ENCODE measurements around the gene ALPK1. TPM values are rescaled to one million over a fixed set of nuclear protein-coding genes. Genes with fewer than 3 reads are reported as not detected.

The ALPK1 gene
- total and polyA plus RNA-seq, 2 experiments from 2014 or later: 0.10 to 0.49 TPM

DNA sequence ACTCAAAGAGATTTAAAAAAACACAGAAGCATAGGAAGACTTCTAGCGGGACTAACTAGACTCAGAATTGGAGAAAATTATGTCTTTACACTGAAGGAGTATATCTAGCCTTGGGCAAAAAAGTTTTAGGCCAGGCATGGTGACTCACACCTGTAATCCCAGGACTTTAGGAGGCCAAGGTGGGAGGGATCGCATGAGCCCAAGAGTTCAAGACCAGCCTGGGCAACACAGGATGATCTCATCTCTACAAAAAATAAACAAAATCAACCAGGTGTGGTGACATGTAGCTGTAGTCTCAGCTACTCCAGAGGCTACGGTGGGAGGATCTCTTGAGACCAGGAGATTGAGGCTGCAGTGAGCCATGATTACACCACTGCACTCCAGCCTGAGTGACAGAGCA is 119.3 kb downstream of the ALPK1 start:
- Mint-ChIP-seq H3K27ac (no peak overlapping the region), H3K4me1 (peaks cover 16% of the 10 kb centered on the region), H3K4me3 (no peak overlapping the region), H3K36me3 (ENCODE audit: low read depth) (no peaks in the 10 kb centered on the region), H3K27me3 (ENCODE audit: insufficient read depth, low read depth, poor library complexity) (peaks cover 11% of the 10 kb centered on the region), H3K9me3 (no peaks in the 10 kb centered on the region)
- TF ChIP-seq JUNB (IDR thresholded peaks at IDR 0.05; ENCODE audit: unreplicated experiment): no peak
- TF ChIP-seq POLR2AphosphoS5 (IDR thresholded peaks at IDR 0.05; ENCODE audit: low read depth): no peak
- TF ChIP-seq, protein P1, sequence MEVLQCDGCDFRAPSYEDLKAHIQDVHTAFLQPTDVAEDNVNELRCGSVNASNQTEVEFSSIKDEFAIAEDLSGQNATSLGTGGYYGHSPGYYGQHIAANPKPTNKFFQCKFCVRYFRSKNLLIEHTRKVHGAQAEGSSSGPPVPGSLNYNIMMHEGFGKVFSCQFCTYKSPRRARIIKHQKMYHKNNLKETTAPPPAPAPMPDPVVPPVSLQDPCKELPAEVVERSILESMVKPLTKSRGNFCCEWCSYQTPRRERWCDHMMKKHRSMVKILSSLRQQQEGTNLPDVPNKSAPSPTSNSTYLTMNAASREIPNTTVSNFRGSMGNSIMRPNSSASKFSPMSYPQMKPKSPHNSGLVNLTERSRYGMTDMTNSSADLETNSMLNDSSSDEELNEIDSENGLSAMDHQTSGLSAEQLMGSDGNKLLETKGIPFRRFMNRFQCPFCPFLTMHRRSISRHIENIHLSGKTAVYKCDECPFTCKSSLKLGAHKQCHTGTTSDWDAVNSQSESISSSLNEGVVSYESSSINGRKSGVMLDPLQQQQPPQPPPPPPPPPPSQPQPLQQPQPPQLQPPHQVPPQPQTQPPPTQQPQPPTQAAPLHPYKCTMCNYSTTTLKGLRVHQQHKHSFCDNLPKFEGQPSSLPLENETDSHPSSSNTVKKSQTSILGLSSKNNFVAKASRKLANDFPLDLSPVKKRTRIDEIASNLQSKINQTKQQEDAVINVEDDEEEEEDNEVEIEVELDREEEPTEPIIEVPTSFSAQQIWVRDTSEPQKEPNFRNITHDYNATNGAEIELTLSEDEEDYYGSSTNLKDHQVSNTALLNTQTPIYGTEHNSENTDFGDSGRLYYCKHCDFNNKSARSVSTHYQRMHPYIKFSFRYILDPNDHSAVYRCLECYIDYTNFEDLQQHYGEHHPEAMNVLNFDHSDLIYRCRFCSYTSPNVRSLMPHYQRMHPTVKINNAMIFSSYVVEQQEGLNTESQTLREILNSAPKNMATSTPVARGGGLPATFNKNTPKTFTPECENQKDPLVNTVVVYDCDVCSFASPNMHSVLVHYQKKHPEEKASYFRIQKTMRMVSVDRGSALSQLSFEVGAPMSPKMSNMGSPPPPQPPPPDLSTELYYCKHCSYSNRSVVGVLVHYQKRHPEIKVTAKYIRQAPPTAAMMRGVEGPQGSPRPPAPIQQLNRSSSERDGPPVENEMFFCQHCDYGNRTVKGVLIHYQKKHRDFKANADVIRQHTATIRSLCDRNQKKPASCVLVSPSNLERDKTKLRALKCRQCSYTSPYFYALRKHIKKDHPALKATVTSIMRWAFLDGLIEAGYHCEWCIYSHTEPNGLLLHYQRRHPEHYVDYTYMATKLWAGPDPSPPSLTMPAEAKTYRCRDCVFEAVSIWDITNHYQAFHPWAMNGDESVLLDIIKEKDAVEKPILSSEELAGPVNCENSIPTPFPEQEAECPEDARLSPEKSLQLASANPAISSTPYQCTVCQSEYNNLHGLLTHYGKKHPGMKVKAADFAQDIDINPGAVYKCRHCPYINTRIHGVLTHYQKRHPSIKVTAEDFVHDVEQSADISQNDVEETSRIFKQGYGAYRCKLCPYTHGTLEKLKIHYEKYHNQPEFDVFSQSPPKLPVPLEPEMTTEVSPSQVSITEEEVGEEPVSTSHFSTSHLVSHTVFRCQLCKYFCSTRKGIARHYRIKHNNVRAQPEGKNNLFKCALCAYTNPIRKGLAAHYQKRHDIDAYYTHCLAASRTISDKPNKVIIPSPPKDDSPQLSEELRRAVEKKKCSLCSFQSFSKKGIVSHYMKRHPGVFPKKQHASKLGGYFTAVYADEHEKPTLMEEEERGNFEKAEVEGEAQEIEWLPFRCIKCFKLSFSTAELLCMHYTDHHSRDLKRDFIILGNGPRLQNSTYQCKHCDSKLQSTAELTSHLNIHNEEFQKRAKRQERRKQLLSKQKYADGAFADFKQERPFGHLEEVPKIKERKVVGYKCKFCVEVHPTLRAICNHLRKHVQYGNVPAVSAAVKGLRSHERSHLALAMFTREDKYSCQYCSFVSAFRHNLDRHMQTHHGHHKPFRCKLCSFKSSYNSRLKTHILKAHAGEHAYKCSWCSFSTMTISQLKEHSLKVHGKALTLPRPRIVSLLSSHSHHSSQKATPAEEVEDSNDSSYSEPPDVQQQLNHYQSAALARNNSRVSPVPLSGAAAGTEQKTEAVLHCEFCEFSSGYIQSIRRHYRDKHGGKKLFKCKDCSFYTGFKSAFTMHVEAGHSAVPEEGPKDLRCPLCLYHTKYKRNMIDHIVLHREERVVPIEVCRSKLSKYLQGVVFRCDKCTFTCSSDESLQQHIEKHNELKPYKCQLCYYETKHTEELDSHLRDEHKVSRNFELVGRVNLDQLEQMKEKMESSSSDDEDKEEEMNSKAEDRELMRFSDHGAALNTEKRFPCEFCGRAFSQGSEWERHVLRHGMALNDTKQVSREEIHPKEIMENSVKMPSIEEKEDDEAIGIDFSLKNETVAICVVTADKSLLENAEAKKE (CRISPR knock-in tag; IDR thresholded peaks at IDR 0.05): no peak
- no peak for TF ChIP-seq EZH2 (IDR thresholded peaks at IDR 0.05; ENCODE audit: low read depth, unreplicated experiment)
- TF ChIP-seq CREB1 (CRISPR knock-in tag; IDR thresholded peaks at IDR 0.05; ENCODE audit: low read depth): no peak
- TF ChIP-seq CTCF (conservative IDR thresholded peaks at IDR 0.05; ENCODE audit: low read depth in 2 of 2): no peak
- TF ChIP-seq EZH2phosphoT487 (IDR thresholded peaks at IDR 0.05; ENCODE audit: unreplicated experiment): no peak
- TF ChIP-seq ZNF331 (CRISPR knock-in tag; IDR thresholded peaks at IDR 0.05; ENCODE audit: low read depth): no peak
- no peak for TF ChIP-seq REST (IDR thresholded peaks at IDR 0.05; ENCODE audit: unreplicated experiment)
- no peak for TF ChIP-seq NANOG (IDR thresholded peaks at IDR 0.05; ENCODE audit: borderline replicate concordance)
- TF ChIP-seq ZNF114 (CRISPR knock-in tag; IDR thresholded peaks at IDR 0.05): no peak
- TF ChIP-seq ETS1 (IDR thresholded peaks at IDR 0.05): no peak
- no peak for TF ChIP-seq STAT1 (IDR thresholded peaks at IDR 0.05; ENCODE audit: unreplicated experiment)
- Histone ChIP-seq H3K36me3 (ENCODE audit: insufficient read depth) (no peaks in the 10 kb centered on the region), H2AFZ (no peak overlapping the region), H3K9me2 (ENCODE audit: insufficient read depth) (no peaks in the 10 kb centered on the region), H3K79me2 (replicated peaks; ENCODE audit: insufficient read depth) (no peaks in the 10 kb centered on the region), H3K4me3 (no peak overlapping the region), H3K27ac (ENCODE audit: low read depth) (no peak overlapping the region), H4K20me1 (replicated peaks; ENCODE audit: insufficient read depth) (no peaks in the 10 kb centered on the region), H3K4me1 (ENCODE audit: insufficient read depth) (peaks cover 16% of the 10 kb centered on the region), H3K27me3 (ENCODE audit: insufficient read depth) (0 out of 2 replicates have a peak, but pooled peaks cover 2% of the 10 kb centered on the region), H3F3A (replicated peaks; ENCODE audit: low read depth) (peaks cover 4% of the 10 kb centered on the region; the same call in 1 of the 2 replicates), H3K4me2 (no peak overlapping the region)
- no peak for DNase-seq (ENCODE audit: low spot score)
- ATAC-seq: no peak

Data from GM23338 (cell line).